GM12891 (cell line): Measurements from ENCODE around the gene GASK1A.

ENCODE experiments used
- POLR2A ChIP-seq: IDR thresholded peaks from 2 replicates; pipeline ENCODE4 v1.6.1; 2011; ENCODE audit warnings: low read depth, low read length, control low read depth
- POLR2AphosphoS5 ChIP-seq: IDR thresholded peaks from 2 replicates; pipeline ENCODE4 v1.6.1; 2011; ENCODE audit warnings: low read depth, low read length, control low read depth
- TAF1 ChIP-seq: IDR thresholded peaks from 2 replicates; pipeline ENCODE4 v1.6.1; 2011; ENCODE audit warnings: low read depth, low read length, control low read depth

DNA sequence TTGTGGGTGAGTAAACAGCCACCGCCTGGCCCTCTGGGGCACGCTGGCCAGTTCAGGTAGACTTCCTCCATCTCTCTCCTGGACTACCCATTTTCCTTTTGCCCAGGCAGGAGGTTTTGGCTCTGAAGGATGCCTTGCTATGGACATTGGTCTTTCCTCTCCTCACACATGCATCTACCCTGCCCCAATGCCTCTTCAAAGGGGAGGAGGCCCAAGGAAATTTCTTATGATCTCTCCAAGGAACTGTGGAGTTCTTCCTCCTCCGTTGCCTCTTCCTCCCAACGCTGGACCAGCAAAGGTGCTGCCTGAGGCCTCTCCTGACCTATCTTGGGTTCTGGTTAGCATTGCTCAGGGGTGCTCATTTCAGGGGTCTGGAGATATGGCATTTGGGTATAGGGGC lies 93.2 kb downstream of the GASK1A start:
- TF ChIP-seq POLR2AphosphoS5 (no peak), POLR2A (no peak), TAF1 (no peak)
